ENCODE results near the gene NCR1.
"Not testable (repeated sequence)": the region's sequence is repeated elsewhere in the genome, so short reads cannot be mapped to it uniquely, and the experiment has no call there.

Gene NCR1

DNA sequence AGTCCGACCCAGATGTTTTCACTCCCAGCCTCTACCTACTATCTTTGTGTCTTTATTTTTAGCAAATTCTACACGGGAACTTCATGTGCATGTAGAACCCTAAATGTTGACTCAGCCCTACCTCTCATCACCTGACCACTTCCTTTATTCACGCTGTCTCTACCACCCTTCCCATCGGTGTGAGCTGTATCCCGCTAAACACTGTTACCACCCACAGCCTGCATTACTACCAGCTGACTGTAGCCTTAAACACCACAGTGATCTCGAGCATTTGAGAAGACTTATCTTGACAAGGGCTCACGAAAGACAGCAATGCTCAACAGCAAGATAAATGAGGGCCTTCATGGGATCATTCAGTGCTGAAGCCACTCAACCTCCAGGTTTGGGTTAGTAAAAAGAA, 15.1 kb downstream of the NCR1 start:
- peaks cover 14% of the 10 kb centered on the region for H3K27me3 ChIP-seq
- no peak overlapping the region for H3K4me3 ChIP-seq (ENCODE audit: low read depth, low read length)
- no peaks in the 10 kb centered on the region for H3K36me3 ChIP-seq
- H3K9me3 ChIP-seq = no peaks in the 10 kb centered on the region
- H3K4me1 ChIP-seq = no peaks in the 10 kb centered on the region
- TF ChIP-seq, protein P1, sequence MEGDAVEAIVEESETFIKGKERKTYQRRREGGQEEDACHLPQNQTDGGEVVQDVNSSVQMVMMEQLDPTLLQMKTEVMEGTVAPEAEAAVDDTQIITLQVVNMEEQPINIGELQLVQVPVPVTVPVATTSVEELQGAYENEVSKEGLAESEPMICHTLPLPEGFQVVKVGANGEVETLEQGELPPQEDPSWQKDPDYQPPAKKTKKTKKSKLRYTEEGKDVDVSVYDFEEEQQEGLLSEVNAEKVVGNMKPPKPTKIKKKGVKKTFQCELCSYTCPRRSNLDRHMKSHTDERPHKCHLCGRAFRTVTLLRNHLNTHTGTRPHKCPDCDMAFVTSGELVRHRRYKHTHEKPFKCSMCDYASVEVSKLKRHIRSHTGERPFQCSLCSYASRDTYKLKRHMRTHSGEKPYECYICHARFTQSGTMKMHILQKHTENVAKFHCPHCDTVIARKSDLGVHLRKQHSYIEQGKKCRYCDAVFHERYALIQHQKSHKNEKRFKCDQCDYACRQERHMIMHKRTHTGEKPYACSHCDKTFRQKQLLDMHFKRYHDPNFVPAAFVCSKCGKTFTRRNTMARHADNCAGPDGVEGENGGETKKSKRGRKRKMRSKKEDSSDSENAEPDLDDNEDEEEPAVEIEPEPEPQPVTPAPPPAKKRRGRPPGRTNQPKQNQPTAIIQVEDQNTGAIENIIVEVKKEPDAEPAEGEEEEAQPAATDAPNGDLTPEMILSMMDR (IDR thresholded peaks at IDR 0.05; ENCODE audit: low read depth, low read length) = no peak
- DNase-seq = no peak

DNA sequence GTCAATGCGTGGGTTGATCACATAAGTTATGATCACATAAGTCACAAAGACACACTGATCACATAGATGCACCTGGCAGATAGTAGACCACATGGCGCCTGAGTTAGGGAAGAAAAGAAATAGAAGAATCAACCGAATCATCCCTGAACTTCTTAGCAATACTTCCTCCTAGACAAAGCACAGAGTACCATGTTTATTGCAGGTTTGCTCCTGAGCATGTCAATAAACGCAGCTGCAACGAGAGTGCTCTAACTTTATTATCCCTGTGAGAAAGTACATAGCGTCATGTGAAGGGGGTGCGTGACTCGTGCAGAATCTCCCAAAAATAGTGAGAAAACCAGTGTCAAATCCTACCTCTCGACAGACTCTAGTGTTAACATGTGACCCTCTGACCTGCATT, 17.3 kb downstream of the NCR1 start:
- no peaks in the 10 kb centered on the region for H3K4me1 ChIP-seq
- H3K4me3 ChIP-seq (ENCODE audit: low read depth, low read length) = no peak overlapping the region
- no peak for DNase-seq
- TF ChIP-seq, protein P1 (IDR thresholded peaks at IDR 0.05; ENCODE audit: low read depth, low read length) = no peak
- H3K9me3 ChIP-seq = no peaks in the 10 kb centered on the region; the same call in 1 of the 2 replicates
- peaks cover 10% of the 10 kb centered on the region for H3K27me3 ChIP-seq
- no peaks in the 10 kb centered on the region for H3K36me3 ChIP-seq

GRCh38 chr19:54928299-54928698, 22.4 kb downstream of the NCR1 start:
- DNase-seq = no peak
- H3K36me3 ChIP-seq = no peaks in the 10 kb centered on the region
- TF ChIP-seq, protein P1 (IDR thresholded peaks at IDR 0.05; ENCODE audit: low read depth, low read length) = no peak

DNA sequence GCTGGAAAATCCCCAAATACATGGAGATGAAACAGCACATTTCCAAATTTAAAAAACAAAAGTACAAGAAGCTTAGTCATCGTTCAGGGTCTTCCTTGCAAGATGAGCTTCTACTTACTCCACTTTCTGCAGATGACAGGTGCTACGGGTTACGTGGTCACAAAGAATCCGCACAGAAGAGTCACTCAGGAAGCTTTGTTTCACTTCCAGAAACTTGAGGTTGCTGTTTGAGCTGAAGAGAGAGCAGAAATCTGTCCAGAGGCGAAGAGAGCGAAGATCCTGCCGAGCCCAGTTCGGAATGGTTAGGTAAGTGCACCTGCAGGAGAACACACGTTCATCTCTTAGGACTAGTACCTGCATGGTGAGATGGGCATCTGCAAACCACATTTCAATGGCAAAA, 32.0 kb downstream of the NCR1 start:
- Histone ChIP-seq H3K27me3 (peaks cover 35% of the 10 kb centered on the region), H3K4me3 (ENCODE audit: low read depth, low read length) (no peak overlapping the region), H3K4me1 (no peaks in the 10 kb centered on the region), H3K9me3 (no peaks in the 10 kb centered on the region), H3K36me3 (no peaks in the 10 kb centered on the region)
- DNase-seq = no peak
- TF ChIP-seq, protein P1 (IDR thresholded peaks at IDR 0.05; ENCODE audit: low read depth, low read length) = no peak

More at GRCh38 chr19:54928299-54928698, 22.4 kb downstream of the NCR1 start:
- Histone ChIP-seq H3K9me3 (no peaks in the 10 kb centered on the region; the same call in 1 of the 2 replicates), H3K4me1 (no peaks in the 10 kb centered on the region), H3K4me3 (ENCODE audit: low read depth, low read length) (no peak overlapping the region), H3K27me3 (peaks cover 5% of the 10 kb centered on the region)

DNA sequence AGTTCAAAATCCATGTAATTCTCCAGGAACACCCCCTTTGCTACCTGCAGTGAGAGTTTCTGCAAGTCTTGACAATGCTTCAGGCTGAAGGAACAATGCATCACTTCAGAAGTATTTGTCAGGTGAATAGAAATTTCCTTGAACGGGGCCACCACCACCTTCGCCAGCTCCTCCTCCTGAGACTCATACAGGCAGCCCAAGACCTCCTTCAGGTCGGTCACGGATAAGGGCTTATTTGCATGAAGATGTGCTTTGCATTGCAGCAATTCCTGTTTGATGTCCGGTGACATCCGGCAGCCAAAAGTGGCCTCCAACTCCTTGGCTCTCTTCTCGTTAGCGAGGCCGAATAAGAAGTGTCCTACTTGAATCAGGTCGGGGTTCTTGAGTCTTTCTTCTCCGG, 33.0 kb downstream of the NCR1 start:
- TF ChIP-seq, protein P1 (IDR thresholded peaks at IDR 0.05; ENCODE audit: low read depth, low read length) = no peak
- H3K4me3 ChIP-seq (ENCODE audit: low read depth, low read length) = no peak overlapping the region
- H3K4me1 ChIP-seq = no peaks in the 10 kb centered on the region
- no peaks in the 10 kb centered on the region for H3K36me3 ChIP-seq
- no peaks in the 10 kb centered on the region for H3K9me3 ChIP-seq
- H3K27me3 ChIP-seq = peaks cover 35% of the 10 kb centered on the region
- no peak for DNase-seq

DNA sequence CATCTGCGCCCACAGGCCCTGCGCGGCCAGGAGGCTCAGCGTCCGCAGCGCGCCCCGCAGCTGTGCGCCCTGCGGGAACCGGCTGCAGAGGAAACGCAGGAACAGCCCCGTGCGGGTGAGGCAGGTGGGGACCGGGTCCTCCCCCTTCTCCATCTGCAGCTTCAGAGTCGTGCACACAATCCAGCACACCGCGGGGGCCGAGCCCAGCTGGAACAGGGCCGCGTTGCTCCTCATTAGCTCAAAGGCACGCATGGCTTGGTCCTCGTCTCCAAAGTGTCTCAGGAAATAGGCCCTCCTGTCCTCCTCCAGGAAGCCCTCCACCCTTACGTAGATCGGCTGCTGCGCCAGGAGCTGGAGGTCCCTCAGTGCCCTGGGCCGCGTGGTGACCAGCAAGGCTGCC, 33.6 kb downstream of the NCR1 start:
- DNase-seq; H3K9me3 ChIP-seq; H3K36me3 ChIP-seq; H3K4me3 ChIP-seq (ENCODE audit: low read depth, low read length); H3K4me1 ChIP-seq: not testable (repeated sequence)
- peaks cover 39% of the 10 kb centered on the region for H3K27me3 ChIP-seq

GRCh38 chr19:54943772-54944361, 37.9 kb downstream of the NCR1 start:
- peaks cover 17% of the 10 kb centered on the region for H3K27me3 ChIP-seq
- not testable (repeated sequence) for H3K4me1 ChIP-seq; DNase-seq; H3K4me3 ChIP-seq (ENCODE audit: low read depth, low read length); H3K9me3 ChIP-seq; H3K36me3 ChIP-seq

Data from BE2C (cell line).